ENCODE results near the gene ZNF264.

The ZNF264 gene

DNA sequence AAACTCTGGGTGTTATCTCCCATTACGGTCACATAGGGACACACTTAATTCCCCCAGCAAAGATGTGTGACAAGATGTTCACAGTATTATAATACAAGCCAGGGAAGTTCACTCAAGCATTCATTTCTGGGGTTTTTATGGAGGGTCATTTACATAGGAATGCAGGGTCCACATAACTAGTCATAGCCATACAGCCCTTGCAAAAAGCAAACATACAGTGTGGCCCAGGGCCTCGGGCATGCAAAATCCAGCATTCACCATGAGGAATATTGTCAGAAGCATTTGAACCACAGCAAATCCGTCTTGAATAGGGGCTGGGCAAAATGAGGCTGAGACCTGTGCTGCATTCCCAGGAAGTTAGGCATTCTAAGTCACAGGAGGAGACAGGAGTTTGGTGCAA is 76.0 kb downstream of the ZNF264 start:
- Mint-ChIP-seq H3K9me3 (peaks cover 3% of the 10 kb centered on the region), H3K4me3 (no peak overlapping the region), H3K27ac (no peak overlapping the region), H3K4me1 (peaks cover 35% of the 10 kb centered on the region), H3K36me3 (peaks cover 12% of the 10 kb centered on the region), H3K27me3 (no peaks in the 10 kb centered on the region)
- ATAC-seq (ENCODE audit: low read depth), result no peak
- no peak for DNase-seq (ENCODE audit: low spot score in 2 of 2)

DNA sequence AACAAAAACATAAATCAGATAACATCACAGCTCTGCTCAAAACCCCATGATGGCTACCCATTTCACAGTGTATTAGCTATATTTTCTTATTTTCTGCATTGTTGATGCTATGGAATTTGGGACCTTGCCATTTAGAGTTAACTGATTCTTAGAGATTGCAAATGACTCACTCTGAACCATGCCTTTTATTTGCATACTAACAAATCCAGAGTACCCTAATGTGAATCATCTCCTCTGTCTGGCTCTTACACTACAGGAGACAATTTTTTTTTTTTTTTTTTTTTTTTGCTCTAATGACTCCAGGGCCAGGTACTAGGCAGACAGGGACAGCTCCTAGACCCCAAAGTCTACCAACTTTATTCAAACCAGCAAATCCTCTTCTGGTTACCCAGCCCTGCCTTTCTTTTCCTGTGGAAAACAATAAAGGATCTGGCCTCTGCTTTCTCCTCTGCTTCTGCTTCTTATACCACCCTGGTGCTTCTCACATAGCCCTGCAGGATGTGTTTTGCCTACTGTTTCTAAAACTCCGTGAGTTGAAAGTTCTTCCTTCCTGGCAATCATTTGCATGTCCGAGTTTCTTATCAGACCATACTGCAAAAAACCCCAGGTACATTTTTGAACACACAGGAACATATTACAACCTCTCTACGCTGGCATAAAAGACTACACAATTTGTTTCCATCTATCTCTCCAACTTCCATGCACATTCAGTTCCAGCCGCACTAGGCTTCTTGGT is 78.4 kb downstream of the ZNF264 start:
- H3K27me3 Mint-ChIP-seq, result no peaks in the 10 kb centered on the region
- peaks cover 39% of the 10 kb centered on the region for H3K4me1 Mint-ChIP-seq
- peak overlapping the region; percentile 76 for H3K4me3 Mint-ChIP-seq
- peaks cover 3% of the 10 kb centered on the region for H3K9me3 Mint-ChIP-seq
- peak; percentile 85 for ATAC-seq (ENCODE audit: low read depth)
- H3K36me3 Mint-ChIP-seq, result peaks cover 18% of the 10 kb centered on the region
- peak overlapping the region; percentile 85 for H3K27ac Mint-ChIP-seq
- DNase-seq (ENCODE audit: low spot score in 2 of 2), result peak in 1 of 2 donors; percentile 18

DNA sequence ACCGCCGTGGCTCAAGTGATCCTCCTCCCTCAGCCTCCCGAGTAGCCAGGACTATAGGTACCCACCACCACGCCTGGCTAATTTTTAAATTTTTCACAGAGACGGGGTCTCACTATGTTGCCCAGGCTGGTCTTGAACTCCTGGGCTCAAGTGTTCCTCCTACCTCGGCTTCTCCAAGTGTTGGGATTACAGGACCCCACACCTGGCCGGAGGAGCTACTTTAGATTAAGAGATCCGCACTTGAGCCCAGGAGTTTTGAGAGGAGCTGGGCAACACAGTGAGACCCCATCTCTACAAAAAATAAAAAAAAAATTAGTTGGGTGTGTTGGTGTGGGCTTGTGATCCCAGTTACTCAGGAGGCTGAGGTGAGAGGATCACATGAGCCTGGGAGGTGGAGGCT is 80.0 kb downstream of the ZNF264 start:
- Mint-ChIP-seq H3K9me3 (peaks cover 1% of the 10 kb centered on the region), H3K27me3 (no peaks in the 10 kb centered on the region), H3K4me3 (no peak overlapping the region), H3K36me3 (peaks cover 14% of the 10 kb centered on the region), H3K4me1 (peaks cover 34% of the 10 kb centered on the region), H3K27ac (no peak overlapping the region)
- ATAC-seq (ENCODE audit: low read depth) (no peak), DNase-seq (ENCODE audit: low spot score in 2 of 2) (no peak)

All from memory B cell (primary cell).